Astrocyte of the cerebellum (primary cell): Measurements from ENCODE around the gene PKD1L1.

Experiments
- DNase-seq: peaks from one replicate; pipeline ENCODE4 v3.0.0-alpha.2; 2011; ENCODE audit warnings: low read depth
- H3K4me3 ChIP-seq: 2 replicates; pipeline ENCODE4 v1.5.1; 2011; ENCODE audit warnings: mild to moderate bottlenecking, low read depth, low read length, moderate library complexity
- in situ Hi-C: cut with HindIII; loops from 2 replicates; pipeline ENCODE4 v1.10.0; 2017; ENCODE audit warnings: low sequenced_read_pairs
- TF ChIP-seq, protein P1 (sequence below): IDR thresholded peaks from 2 replicates; pipeline ENCODE4 v1.5.1; 2012; ENCODE audit warnings: low read length, low read depth, moderate library complexity, mild to moderate bottlenecking; ENCODE audit errors: missing control alignments

Gene PKD1L1

DNA sequence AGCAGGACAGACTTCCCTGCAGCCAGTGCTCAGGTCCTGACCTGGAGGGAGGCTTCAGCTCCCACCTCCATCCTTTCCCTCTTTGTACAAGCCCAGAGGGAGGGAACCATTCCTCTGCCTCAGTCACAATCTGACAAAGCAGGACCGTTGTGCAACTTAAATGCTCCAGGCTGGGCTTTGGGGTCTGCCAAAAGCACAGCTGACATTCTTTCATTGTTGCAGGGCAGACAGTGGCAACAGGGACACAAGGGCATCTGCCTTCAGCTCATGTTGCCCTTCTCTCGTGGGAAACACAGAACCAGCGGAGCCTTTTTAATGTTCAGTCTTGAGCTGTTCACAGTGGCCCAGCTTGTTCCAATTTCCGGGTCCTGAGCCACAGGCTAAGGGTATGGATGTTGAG lies 210.7 kb downstream of the PKD1L1 start:
- in situ Hi-C loops: no loop called here
- no peak for DNase-seq
- TF ChIP-seq, protein P1, sequence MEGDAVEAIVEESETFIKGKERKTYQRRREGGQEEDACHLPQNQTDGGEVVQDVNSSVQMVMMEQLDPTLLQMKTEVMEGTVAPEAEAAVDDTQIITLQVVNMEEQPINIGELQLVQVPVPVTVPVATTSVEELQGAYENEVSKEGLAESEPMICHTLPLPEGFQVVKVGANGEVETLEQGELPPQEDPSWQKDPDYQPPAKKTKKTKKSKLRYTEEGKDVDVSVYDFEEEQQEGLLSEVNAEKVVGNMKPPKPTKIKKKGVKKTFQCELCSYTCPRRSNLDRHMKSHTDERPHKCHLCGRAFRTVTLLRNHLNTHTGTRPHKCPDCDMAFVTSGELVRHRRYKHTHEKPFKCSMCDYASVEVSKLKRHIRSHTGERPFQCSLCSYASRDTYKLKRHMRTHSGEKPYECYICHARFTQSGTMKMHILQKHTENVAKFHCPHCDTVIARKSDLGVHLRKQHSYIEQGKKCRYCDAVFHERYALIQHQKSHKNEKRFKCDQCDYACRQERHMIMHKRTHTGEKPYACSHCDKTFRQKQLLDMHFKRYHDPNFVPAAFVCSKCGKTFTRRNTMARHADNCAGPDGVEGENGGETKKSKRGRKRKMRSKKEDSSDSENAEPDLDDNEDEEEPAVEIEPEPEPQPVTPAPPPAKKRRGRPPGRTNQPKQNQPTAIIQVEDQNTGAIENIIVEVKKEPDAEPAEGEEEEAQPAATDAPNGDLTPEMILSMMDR: no peak
- no peak overlapping the region for H3K4me3 ChIP-seq

DNA sequence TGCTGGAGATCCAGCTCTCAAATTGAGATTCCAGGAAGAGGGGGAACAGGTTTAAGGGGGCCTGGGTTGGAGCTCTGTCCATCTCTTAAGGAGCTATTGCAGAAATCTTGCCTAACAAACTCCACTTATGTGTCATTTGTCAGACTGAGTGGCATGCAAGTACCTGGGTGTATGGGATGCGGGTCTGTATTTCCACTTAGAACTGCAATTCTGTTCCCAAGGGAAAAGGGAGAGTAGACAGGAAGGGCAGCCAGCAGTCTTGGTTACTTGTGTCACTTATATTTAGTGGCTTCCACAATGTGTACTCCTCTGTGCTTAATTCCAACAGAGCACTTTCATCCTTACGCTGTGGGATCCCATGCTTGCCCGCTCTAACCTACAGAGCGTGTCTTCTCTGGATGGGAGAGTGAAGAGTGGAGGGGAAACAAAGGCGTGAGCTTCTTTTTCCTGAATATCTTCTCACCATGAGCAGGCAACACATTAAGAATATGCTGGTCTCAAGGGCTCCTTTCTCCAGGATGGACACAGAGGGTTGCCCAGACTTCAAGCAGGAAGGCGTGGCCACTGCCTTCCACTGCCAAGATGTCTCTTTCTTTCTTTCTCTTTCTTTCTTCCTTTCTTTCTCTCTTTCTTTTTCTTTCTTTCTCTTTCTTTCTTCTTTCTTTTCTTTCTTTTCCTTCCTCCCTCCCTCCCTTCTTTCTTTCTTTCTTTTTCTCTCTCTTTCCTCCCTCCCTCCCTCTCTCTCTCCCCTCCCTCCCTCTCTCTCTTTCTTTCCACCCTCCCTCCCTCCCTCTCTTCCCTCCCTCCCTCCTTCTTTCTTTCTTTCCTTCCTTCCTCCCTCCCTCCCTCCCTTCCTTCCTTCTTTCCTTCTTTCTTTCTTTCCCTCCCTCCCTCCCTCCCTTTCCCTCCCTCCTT lies 212.6 kb downstream of the PKD1L1 start:
- TF ChIP-seq, protein P1: no peak
- no peak for DNase-seq
- in situ Hi-C loops: no loop called here
- H3K4me3 ChIP-seq: no peak overlapping the region

DNA sequence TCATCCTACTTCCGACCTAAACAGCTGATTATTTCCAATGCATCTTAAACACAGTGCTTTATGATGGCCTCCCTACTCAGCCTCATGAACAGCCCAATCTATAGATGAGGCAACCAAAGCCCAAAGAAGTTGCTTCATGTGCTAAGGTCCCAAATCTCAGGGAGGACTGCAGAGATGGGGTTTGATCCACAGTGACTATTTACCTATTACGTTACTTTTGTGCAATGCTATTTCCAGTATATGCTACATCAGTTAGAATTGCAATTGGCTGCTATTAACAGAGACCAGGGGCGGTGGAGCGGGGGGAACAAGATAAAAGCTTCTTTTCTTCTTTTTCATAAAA lies 213.3 kb downstream of the PKD1L1 start:
- TF ChIP-seq, protein P1: no peak
- in situ Hi-C loops: no loop called here
- no peak overlapping the region for H3K4me3 ChIP-seq
- no peak for DNase-seq

DNA sequence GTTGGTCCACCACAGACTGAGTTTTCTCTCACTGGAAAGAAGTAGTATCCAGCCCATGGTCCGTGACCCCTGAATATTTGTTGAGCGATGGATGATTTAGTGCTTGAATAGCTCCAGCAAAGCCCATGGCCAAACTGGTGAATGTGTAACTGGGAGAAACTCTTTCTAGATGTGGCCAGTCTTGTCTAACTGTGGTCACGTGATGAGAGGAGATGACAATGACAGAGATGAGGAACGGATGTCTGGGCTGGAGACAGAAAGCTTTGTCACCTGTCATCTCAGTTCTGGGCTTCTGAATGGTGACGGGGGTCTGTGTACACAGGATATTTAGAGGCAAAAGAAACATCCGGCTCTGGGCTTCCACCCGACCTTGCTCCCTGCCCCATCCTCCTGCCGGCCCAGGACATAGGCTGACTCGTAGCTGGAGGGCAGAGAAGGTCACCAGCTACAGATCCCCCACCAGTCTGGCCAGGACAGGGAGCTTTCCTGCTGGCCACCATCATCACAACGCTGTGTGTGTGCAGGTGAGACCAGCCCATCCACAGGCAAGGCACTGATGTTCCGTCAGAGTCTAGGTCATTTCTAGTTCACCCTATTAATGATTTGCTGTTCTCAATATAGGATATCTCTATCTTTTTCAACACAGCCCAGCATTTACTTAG lies 213.8 kb downstream of the PKD1L1 start:
- TF ChIP-seq, protein P1: no peak
- no peak for DNase-seq
- H3K4me3 ChIP-seq: no peak overlapping the region
- in situ Hi-C loops: no loop called here

DNA sequence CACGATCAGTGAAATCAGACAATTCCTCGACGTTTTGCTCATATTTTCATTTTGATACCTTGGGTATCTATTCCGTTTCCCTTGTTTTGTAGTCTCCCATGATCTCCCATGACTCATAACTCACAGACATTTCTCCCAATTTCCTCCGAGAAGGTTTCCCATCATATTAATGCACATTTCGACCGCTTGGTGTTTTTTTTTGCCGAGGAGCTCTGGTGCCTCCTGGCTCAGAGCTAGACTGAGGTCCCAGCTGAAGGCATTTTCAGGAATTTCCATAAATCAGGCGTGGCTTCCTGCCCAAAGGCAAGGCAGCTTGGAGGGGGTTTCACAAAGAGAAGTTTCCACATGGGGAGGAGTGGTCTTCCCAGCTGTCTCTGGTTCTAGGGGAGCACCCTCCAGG lies 218.1 kb downstream of the PKD1L1 start:
- in situ Hi-C loops: no loop called here
- TF ChIP-seq, protein P1: no peak
- H3K4me3 ChIP-seq: no peak overlapping the region
- DNase-seq: no peak

DNA sequence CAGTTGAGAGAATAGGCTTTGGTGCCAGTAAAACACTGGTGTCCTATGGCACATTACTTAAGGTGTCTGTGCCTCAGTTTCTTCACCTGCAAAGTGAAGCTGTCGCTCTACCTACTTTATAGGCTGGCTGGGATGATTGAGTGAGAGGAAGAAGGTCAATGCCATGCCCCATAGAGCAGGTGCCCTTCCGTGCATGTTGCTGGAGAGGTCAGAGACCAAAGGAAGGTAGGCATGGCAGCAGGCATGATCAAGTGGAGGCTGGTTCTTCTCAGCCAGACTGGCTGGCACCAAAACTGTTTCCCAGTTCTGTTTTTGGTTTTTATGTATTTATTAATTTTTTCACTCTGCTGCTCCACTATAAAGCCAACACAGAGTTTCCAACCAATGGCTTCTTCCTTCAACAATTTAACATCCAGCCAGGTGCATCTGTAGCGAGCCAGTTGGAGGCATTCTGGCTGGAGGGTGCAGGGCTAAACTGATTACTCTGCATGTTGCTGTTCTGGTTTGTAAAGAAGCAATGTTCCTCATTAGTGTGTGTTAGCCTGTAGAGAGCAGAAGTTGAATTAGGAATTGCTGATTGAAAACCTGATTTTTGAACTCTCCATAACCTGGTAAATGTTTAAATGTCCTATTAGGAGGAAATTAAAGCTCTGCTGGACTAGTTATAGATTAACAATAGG lies 222.1 kb downstream of the PKD1L1 start:
- in situ Hi-C loops: no loop called here
- TF ChIP-seq, protein P1: no peak
- H3K4me3 ChIP-seq: no peak overlapping the region
- no peak for DNase-seq
